HG02798 (cell line): ENCODE data around the gene TM6SF1.
"Not testable (repeated sequence)": the region's sequence is repeated elsewhere in the genome, so short reads cannot be mapped to it uniquely, and the experiment has no call there.

Experiments
- ATAC-seq: cut with Tn5 transposase; IDR thresholded peaks from one replicate; pipeline ENCODE4 v1.9.1; 2021; ENCODE audit warnings: mild to moderate bottlenecking; ENCODE audit not compliant: unreplicated experiment, poor library complexity

The TM6SF1 gene

DNA sequence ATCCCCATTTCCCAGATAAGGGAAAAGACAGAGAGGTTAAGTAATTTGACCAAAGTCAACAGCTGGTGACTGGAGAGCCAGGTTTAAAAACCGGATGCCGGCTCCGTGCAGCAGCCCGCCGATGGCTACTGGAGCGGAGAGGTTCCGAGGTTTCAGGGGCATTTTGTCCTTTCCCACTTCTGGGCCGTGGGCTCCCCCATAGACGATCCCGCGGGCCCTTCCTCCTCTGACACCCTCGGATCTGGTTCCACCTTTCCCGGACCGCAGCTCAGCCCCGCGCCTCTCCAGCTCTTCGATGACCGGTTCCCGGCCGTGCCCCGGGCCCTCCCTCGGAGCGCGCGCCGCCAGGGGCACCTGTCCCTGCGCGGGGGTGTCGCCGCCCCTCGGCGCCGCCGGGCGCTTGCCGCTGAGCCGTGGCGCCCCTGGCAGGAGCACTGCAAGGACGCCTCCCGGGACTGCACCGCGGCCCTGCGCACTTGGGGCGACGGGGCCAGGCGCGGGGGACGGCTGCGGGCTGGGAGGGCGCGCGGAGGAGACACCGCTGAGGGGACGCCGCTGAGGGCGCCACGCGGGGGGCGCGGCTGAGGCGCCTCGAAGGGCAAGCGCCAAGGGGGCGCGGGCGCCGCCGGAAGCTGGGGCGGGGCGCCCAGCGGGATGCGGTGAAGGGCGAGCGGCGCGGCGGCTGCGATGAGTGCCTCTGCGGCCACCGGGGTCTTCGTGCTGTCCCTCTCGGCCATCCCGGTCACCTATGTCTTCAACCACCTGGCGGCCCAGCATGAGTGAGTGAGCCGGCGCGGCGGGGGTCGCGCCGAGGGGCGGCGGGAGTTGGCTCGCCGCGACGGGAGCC is at the start of gene TM6SF1:
TSS of gene TM6SF1 (plus strand) at position 652 of the 847 bp plus-strand sequence. CDS start at position 688, 36 bp downstream.
- peak; percentile 49 for ATAC-seq

DNA sequence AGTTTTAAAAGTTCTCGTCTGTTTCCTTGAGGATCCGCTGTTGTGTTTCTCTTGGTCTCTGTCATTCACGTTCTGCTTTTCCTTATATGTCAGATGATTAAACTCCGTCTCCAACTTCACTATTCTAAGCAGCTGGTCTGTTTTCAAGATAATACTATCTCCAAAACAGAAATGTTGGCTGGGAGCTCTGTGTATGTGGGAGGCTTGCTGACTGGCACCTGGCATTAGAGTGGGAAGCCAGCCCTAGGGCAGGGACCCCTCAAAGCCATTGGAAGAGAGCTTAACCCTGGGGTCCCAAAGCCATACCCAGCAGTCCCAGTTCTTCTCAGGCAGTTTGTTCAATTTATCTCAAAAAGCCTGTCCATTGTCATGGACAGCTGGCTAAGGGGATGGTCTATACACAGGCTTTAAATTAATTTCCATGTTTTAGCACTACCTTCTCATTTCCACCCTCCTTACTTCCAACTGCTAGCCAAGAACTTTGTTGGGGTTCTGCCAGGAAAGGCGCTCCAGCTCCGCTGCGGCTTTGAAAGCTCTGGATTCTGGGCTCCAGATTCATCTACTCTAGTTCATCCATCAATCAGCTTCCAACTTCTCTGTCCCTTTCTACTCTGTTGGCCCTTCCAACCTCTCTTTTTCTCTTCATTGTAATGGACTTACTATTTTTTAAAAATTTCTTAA is 49.6 kb upstream of the TM6SF1 start:
- no peak for ATAC-seq

DNA sequence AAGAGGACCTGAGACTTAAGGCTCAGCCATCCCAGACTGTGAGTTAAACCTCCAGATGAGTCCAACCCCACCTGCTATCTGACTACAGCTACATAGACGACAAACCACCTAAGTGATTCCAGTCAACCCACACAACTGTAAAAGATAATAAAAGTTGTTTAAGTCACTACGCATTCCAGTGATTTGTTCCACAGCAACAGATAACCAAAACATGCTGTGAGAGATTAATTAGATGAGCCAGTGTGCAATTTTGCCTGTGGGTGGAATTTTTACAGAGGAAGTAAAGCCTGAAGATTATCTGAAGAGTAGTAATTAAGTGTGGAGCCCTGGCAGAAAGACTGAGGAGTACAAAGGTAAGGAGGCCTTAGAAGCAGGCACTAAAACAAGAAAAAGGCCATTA is 45.8 kb upstream of the TM6SF1 start:
- ATAC-seq = no peak

DNA sequence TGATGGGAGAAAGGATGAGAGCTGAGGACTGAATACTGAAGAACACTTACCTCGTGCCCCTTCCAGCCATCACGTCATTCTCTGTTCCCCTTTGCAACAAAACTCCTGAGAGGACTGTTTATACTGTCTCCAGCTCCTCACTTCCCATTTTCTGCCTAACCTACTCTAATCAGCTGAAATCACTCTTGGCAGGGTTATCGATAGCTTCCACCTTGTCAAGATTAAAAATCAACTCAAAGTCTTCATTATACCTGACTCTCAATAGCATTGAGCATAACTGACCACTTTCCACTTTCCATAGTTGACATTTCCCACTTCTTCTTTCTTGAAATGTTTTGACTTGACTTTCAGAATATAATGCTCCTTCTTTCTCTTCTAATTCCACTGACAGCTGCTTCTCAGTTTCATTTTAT is 44.7 kb upstream of the TM6SF1 start:
- ATAC-seq = no peak

DNA sequence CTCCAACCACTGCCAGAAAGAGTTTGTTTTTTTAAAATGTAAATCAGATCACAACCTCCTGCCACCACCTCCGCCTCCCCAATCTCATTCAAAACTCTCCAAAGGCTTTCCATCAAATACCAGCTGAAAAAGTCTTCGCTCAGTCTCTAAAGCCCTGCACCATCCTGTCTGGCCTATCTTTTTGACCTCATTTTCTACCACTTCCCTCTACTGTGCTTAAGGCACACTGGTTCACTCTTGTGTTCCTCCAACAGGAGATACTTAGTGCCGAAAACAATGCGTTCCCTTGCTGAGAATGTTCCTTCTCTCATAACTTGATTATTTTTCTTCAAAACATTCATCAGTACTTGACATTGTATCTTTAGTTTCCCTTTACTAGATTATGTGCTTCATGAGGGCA is 43.9 kb upstream of the TM6SF1 start:
- no peak for ATAC-seq

DNA sequence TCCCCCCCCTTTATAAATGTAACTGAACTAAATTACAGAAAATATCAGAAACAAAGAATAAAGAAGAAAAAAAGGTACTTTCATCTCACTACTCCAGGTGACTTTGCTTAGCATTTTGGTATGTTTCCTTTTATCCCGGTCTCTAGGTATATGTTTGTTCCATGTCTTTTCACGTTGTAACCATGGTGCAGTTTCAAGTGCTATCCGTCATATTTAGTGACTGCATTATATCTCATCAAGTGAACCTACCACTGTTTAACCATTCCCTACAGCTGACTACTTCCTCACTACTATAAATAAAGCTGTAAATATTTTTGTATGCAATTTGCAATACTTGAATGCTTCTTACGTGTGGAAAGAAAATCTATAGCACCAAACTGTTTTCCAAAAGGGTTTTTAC is 42.6 kb upstream of the TM6SF1 start:
- ATAC-seq = no peak

DNA sequence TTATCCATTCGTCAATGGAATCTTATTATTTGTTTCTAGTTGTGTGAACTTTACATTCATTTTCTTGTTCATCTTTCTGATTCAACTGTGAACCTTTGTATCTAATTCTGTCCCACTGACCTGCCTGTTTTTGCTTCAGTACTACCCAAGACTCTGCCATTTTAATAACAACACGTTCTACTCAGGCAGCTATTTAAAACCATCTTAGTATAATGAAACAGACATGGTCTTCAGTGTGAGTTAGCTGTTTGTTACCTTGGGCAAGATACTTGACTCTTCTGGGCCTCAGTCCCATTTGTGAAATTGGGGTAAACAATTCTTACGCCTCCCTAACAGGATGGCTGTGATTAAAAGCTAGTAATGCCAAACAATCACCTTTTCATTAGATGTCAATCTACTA is 42.0 kb upstream of the TM6SF1 start:
- ATAC-seq = no peak

DNA sequence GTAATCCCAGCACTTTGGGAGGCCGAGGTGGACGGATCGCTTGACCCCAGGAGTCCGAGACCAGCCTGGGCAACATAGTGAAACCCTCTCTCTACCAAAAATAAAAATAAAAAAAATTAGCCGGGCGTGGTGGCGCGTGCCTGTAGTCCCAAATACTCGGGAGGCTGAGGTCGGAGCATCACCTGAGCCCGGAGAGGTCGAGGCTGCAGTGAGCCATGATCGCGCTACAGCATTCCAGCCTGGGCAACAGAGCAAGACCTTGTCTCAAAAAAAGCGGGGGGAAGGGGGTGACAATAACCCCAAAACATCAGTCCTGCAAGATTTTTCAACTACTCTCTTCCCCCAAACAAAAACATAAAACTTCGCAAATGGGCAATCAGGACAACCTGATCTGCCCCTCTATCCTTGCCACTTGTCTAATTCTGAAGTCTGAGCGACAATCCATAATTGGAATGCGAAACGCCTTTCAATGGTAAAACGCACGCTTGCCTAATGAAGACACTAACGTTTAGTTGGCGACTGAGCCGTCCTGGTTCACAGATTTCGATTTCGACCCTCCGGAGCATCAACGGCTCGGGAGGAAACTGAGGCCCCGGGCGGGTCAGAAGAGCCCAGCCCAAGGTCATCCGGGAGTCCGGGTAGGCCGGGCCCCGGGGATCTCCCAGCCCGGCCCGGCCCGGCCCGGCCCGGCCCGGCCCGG is 41.3 kb upstream of the TM6SF1 start:
- ATAC-seq = no peak

DNA sequence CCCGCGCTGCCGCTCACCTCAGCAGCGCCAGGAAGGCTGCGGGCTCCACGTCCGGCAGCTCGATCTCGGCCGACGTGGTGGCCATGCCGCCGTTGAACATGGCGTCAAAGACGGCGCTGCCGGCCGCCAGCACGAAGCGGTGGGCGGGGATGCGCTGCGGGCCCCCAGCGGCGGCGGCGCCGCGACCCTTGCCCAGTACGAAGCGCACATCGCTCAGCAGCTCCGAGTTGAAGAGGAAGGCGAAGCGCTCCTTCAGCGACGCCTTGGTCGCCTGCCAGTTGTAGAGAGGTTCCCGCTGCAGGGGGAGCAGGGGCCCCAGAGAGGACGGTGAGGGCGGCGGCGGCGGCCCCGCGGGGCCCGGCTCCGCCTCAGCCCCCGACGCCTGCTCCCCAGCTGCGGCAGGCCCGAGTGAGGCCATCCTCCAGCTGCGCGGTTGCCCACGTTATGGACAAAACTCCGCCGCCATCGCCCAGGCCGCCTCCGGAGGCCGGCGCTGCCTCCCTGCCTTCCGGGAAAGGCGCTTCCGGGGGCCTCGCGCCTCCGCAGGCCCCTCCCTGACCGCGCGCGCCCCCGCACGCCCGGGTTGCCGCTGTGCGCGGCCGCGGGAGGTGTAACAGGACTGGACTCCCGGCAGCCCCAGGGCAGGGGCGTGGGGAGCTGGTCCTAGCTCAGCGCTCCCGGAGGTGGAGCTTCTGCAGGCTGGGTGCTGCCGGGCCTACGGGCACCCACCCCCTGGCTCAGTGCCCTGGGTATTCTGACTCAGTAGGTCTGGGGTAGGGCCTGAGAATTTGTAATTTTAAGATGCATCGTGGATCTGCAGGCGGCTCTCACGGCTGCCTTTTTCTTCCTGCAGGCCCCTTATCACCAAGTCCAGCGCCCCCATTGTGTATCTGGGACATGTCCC is 40.5 kb upstream of the TM6SF1 start, which contains the start of gene BTBD1:
TSS of gene BTBD1 (minus strand) at position 519 of the 904 bp plus-strand sequence. CDS start at position 418, 101 bp downstream.
- ATAC-seq = peak; percentile 90

DNA sequence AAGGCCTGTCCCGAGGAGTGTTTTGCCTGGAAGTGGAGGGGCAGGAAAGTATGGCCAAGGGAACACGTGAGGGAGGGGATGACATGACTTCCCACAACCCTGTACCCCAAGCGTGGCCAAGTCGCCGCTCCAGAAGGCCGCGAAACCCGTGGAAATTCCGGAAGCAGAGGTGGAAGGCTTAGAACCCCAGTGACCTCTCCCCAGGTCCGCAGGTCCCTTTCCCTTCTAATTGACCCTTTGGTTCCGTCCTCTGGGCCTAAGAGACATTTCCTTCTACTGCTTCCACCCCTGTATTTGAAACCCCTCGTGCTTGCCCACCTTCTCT is 39.8 kb upstream of the TM6SF1 start:
- no peak for ATAC-seq

DNA sequence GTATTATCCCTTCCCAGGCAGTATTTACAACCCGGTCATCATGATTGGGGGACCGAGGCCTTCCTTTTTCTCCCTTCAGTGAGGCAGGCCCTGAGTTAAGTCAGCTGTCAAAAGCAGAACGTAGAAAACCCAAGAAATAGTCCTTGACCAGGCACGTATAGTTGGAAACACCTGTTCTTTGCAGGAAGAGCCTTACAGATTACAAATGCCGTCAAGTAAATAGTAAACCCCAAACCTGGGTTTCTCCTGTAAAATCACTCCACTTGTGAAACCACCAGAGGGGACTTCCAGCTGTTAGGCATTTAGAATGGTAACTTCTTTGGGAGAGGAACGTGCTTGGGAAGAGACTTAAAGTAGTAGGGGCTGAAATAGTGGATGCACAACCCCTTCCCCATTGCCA is 39.4 kb upstream of the TM6SF1 start:
- ATAC-seq = no peak

DNA sequence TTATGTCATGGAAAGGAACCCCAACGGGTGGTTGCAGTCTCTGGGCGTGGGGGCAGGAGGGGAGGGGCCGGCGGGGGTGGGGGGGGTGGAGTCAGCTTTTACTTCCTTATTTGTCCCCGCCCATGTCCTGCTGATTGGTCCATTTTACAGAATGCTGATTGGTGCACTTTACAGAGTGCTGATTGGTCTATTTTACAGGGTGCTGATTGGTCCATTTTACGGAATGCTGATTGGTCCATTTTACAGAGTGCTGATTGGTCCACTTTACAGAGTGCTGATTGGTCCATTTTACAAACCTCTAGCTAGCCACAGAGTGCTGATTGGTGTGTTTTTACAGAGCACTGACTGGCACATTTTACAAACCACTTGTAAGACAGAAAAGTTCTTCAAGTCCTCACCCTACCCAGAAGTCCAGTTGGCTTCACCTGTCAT is 38.2 kb upstream of the TM6SF1 start:
- ATAC-seq = not testable (repeated sequence)

DNA sequence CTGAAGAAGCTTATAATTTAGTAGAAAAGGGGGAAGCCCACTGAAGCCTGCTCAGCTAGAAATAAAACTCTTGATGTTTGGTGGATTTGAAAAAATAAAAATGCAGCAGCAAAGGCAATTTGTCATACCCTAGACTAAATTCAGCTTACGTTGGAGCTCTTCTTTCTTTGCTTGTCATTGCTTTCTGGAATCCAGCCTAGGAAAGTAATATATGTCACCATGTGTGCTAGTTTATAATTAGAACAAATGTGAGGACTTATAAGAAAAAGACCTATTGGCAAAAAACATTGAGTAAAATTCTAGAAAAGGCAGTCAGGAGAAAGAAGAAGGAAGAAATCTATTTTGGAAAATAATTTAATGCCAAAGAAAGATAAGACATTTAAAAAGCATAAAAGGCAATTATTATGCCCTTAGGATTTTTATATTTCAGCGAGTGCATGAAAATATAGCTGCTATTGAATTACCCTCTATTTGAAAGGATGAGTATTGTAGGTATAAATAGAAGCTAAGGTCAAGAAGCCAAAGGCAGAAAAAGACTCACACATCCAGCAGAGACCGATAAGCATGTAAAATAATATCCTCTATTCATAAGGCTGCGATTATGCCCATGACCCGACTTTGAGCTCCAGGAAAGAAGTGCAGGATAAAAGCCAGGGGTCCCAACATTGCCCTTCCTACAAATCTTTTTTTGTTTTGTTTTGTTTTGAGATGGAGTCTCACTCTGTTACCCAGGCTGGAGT is 29.8 kb upstream of the TM6SF1 start:
- no peak for ATAC-seq

DNA sequence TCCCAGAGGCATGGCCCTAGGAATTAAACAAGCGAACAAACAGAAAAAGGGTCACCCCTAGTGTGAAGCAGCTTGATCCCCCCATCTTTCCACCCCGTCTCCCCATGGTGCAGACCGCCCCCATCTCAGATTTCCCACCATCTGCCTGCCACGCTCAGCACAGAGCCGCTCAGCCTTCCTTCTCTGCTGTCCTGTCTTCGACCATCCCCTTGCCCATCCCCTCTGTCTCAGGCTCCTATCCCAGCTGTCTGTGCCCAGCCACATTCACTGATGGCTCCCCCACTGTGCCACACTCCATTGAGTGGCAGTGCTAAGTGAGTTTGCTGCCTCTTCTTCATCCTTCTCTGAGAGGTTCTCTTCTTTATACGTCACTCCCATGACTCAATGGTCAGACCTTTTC is 28.7 kb upstream of the TM6SF1 start:
- ATAC-seq = no peak

DNA sequence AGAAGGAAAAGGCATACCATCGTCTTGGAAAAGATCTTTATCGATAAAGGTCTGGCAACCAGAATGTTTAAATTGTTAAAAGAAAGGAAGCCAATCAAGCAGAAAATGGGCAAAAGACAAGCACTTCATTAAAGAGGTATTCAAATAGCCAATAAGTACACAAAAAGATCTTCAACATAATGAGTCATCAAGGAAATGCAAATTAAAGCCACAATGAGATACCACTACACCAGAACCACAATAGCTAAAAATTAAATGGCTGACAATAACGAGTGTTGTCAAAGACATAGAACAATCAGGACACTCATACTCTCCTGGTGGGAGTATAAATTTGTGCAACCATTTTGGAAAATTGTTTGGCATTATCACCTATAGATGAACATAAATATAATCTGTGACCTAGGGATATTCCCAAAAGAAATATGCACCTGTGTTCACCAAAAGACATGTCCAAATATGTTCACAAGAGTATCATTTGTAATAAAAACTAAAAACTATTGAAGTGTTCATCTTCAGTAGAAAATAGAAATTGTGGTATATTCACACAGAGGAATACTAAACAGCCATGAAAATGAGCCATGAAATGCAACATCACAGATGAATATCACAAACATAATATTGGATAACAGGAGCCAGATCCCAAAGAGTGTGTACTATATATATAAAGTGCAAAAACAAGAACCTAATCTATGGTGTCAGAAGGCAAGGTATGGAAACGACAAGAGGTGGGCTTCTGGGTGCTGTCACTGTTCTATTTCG is 26.0 kb upstream of the TM6SF1 start:
- ATAC-seq = no peak

DNA sequence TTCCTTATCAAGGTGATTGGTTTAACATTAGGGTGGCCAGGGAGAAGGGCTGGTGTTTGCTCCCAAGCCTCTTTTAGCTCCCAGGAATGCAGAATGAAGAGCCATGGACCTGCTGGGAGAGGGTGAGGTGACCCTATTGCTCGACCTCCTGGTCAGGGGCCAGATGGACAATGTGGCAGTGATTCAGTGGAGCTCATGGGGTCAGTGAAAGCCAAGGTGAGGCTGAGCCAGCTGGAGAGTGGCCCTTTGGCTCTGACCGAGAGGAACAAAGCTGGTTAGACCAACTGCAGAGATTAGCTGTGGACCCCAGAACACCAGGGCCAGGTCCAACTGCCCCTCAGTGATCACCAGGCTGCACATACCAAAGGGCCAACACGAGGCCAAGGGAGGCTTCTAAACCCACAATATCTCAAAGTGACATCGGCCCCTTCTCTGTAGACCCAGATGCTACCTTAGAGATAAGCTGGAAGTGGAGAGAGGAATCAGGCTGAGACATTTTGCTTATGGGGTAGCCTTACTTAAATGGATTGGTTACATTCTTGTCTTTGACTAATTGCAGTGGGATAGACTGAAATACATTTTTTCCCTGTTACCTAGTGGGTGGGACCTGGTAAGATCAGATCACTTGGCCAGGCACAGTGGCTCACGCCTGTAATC is 24.6 kb upstream of the TM6SF1 start:
- ATAC-seq = no peak

DNA sequence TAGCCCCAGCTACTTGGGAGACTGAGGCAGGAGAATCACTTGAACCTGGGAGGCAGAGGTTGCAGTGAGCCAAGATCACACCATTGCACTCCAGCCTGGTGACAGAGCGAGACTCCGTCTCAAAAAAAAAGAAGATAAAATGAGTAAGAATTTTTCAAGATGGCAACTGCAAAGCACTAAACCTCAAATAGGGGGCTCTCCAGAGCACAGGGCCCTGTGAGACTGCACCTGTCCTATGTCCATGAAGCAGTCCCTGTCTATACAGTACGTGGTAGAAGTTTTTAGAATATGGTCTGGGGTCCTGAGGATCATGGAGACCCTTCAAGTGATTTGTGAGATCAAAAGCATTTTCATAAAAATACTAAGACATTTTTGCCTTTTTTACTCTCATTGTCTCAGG is 22.0 kb upstream of the TM6SF1 start:
- not testable (repeated sequence) for ATAC-seq

DNA sequence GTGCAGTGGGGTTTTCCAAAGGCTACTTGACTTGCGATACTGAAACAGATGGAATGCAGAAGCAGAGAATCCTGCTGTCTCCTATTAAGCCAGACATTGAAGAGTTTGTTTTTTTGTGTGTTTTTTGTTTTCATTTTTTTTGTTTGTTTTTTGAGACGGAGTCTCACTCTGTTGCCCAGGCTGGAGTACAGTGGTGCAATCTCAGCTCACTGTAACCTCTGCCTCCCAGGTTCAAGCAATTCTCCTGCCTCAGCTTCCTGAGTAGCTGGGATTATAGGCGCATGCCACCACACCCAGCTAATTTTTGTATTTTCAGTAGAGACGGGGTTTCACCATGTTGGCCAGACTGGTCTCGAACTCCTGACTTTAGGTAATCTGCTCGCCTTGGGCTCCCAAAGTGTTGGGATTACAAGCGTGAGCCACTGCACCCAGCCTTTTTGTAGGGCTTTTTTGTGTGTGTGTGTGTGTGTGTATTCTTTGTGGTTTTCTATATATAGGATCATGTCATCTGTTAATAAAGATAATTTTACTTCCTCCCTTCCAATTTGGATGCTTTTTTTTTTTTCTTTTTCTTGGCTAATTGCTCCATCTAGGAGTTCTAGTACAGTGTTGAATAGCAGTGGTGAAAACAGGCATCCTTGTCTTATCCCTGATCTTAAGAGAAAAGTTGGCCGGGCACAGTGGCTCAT is 21.4 kb upstream of the TM6SF1 start:
- not testable (repeated sequence) for ATAC-seq
